Measurements from ENCODE around the gene OR2A25.

GRCh38 chr7:144087230-144087629, 17.6 kb downstream of the OR2A25 start:
- TF ChIP-seq REST (IDR thresholded peaks at IDR 0.05; ENCODE audit: insufficient read depth in 1 of 2, low read depth in 2 of 2, low read length in 2 of 2) = no peak
- no peak for TF ChIP-seq TAF1 (IDR thresholded peaks at IDR 0.05; ENCODE audit: borderline replicate concordance, insufficient read depth, low read length)

Data from PFSK-1 (cell line).